C4-2B (cell line): ENCODE measurements around the gene SYT9.

Experiments used
- H3K27ac ChIP-seq: fragments of 450-650 bp; 2 replicates; pipeline ENCODE4 v1.5.1; 2017
- ZFX ChIP-seq: fragments of 450-650 bp; IDR thresholded peaks from 2 replicates; pipeline ENCODE4 v1.6.1; 2017
- TF ChIP-seq, protein P1 (sequence below): fragments of 450-650 bp; conservative IDR thresholded peaks from 2 replicates; pipeline ENCODE4 v1.5.1; 2017; ENCODE audit warnings: mild to moderate bottlenecking

SYT9 gene

GRCh38 chr11:7270233-7270865 lies 18.6 kb downstream of the SYT9 start:
- TF ChIP-seq, protein P1, sequence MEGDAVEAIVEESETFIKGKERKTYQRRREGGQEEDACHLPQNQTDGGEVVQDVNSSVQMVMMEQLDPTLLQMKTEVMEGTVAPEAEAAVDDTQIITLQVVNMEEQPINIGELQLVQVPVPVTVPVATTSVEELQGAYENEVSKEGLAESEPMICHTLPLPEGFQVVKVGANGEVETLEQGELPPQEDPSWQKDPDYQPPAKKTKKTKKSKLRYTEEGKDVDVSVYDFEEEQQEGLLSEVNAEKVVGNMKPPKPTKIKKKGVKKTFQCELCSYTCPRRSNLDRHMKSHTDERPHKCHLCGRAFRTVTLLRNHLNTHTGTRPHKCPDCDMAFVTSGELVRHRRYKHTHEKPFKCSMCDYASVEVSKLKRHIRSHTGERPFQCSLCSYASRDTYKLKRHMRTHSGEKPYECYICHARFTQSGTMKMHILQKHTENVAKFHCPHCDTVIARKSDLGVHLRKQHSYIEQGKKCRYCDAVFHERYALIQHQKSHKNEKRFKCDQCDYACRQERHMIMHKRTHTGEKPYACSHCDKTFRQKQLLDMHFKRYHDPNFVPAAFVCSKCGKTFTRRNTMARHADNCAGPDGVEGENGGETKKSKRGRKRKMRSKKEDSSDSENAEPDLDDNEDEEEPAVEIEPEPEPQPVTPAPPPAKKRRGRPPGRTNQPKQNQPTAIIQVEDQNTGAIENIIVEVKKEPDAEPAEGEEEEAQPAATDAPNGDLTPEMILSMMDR: no peak
- H3K27ac ChIP-seq: no peak overlapping the region

DNA sequence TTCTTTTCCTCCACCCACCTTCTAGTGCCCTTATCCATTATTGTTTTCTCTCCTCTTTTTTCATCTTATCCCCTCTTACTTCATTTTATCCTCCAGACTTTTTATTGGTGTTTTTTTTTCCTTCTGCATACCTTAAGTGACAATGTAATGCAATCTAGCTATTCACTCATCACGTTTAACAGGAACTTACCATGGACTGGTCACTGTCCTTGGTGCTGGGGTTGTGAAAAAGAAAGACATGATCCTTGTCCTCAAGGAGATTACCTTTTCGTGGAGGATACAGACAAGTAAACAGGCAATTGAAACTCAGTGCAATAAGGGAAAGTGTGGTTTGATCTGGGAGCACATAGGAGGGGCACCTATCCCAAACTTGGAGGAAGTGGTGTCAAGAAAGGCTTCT lies 20.7 kb downstream of the SYT9 start:
- TF ChIP-seq ZFX: no peak
- TF ChIP-seq, protein P1: no peak

GRCh38 chr11:7275133-7275532 lies 23.4 kb downstream of the SYT9 start:
- H3K27ac ChIP-seq: no peak overlapping the region
- no peak for TF ChIP-seq ZFX
- TF ChIP-seq, protein P1: no peak

More for the DNA sequence above, 20.7 kb downstream of the SYT9 start:
- no peak overlapping the region for H3K27ac ChIP-seq

DNA sequence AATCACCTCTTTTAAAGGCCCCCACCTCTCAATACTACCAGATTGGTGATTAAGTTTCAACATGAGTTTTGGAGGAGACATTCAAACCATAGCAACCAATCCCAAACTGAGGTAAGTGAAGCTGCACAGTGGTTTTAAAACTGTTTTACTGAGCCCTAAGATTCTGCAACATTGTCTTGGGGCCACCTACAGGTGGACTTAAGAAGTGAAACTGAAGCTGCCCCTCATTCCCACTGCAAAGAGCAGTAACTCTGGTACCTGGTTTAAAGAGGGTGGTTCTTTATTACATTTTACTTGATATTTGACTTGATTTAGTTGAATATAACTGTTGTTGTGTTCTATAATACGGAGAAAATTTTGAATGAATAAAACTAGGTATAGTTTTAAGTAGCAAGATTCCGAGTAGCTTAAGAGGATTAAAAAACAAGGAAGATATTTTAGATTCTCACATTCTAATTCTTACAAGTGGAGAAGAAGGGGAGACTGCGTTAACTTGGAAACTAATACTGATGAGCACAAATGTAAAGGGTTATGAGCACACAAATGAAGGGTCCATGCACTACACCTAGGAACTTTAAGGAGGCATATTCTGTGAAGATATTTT lies 26.7 kb downstream of the SYT9 start:
- no peak overlapping the region for H3K27ac ChIP-seq
- no peak for TF ChIP-seq ZFX
- TF ChIP-seq, protein P1: peak; percentile 86

- H3K27ac ChIP-seq: no peak overlapping the region
- no peak for TF ChIP-seq ZFX
- TF ChIP-seq, protein P1: no peak
Observed at GRCh38 chr11:7279676-7280075, 28.0 kb downstream of the SYT9 start.

DNA sequence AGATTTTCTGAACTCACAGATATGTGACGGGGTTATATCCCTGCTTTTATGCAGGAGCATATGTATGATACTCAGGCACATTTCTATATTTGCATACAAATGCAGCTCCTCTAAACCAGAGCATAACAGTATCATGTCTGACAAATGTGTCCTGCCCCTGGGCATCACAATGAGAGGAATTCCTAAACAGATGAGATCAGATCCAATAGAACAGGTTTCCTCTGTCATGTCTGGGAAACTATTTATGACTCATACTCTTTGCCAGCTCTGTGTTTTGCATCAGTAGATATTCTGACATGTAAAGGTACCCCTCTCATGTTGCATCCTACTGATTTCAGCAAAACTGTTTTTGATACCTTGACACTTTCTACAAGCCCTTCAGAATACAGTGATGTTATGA lies 29.4 kb downstream of the SYT9 start:
- TF ChIP-seq ZFX: no peak
- TF ChIP-seq, protein P1: no peak
- no peak overlapping the region for H3K27ac ChIP-seq

DNA sequence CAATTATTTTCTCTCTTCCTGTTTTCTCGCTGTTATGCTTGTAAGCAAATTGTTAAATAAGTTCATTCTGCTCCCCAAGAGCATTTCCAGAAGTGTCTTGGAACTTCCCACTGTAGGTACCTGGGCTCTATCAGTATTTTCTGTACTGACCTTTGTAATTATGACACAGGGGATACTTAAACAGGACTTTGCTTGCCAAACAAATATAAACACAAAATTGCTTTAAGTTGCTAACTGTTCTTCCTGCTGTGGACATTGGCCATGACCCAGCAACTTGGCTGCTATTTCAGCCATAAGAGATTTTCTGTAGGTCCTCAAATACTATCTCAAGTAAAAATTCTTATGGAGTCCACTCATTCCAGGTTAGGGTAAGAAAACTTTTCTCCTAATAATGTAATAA lies 30.1 kb downstream of the SYT9 start:
- TF ChIP-seq, protein P1: no peak
- TF ChIP-seq ZFX: no peak
- H3K27ac ChIP-seq: no peak overlapping the region
